GM19438 (cell line): ENCODE measurements around the gene DSCAML1.
"Not testable (repeated sequence)": the region's sequence is repeated elsewhere in the genome, so short reads cannot be mapped to it uniquely, and the experiment has no call there.

Experiments
- ATAC-seq: cut with Tn5 transposase; IDR thresholded peaks from one replicate; pipeline ENCODE4 v1.9.1; 2021; ENCODE audit warnings: low read depth; ENCODE audit not compliant: unreplicated experiment

Gene DSCAML1

GRCh38 chr11:117398618-117399017 is 398.4 kb downstream of the DSCAML1 start:
- ATAC-seq, result not testable (repeated sequence)

- ATAC-seq, result no peak
Observed at GRCh38 chr11:117396970-117397369, 400.0 kb downstream of the DSCAML1 start.

GRCh38 chr11:117395476-117395875 is 401.5 kb downstream of the DSCAML1 start:
- no peak for ATAC-seq

- ATAC-seq, result no peak
Observed at GRCh38 chr11:117394221-117394925, 402.6 kb downstream of the DSCAML1 start.

- ATAC-seq, result no peak
Observed at GRCh38 chr11:117392979-117393378, 404.0 kb downstream of the DSCAML1 start.

GRCh38 chr11:117392001-117392690 is 404.9 kb downstream of the DSCAML1 start:
- no peak for ATAC-seq

- no peak for ATAC-seq
Observed at GRCh38 chr11:117391181-117391580, 405.8 kb downstream of the DSCAML1 start.

- ATAC-seq, result no peak
Observed at GRCh38 chr11:117390743-117391142, 406.3 kb downstream of the DSCAML1 start.

- no peak for ATAC-seq
Observed at GRCh38 chr11:117387992-117388755, 408.8 kb downstream of the DSCAML1 start.

GRCh38 chr11:117385906-117386305 is 411.1 kb downstream of the DSCAML1 start:
- ATAC-seq, result no peak

GRCh38 chr11:117385471-117385870 is 411.5 kb downstream of the DSCAML1 start:
- ATAC-seq, result no peak

- no peak for ATAC-seq
Observed at GRCh38 chr11:117384045-117384444, 413.0 kb downstream of the DSCAML1 start.

GRCh38 chr11:117382746-117383145 is 414.3 kb downstream of the DSCAML1 start:
- ATAC-seq, result no peak

GRCh38 chr11:117381481-117382387 is 415.3 kb downstream of the DSCAML1 start:
- no peak for ATAC-seq

- no peak for ATAC-seq
Observed at GRCh38 chr11:117380676-117381075, 416.3 kb downstream of the DSCAML1 start.

- ATAC-seq, result no peak
Observed at GRCh38 chr11:117378976-117379865, 417.8 kb downstream of the DSCAML1 start.
